ENCODE data around the gene NTHL1. TPM values are rescaled to one million over a fixed set of nuclear protein-coding genes. Genes with fewer than 3 reads are reported as not detected.

Gene NTHL1
- total RNA-seq, 1 experiment from 2014 or later = 93.3 TPM

- no peak for TF ChIP-seq IRF1 (CRISPR knock-in tag; IDR thresholded peaks at IDR 0.05)
- TF ChIP-seq NR2C2 (CRISPR knock-in tag; IDR thresholded peaks at IDR 0.05) = no peak
- TF ChIP-seq NFE2L1 (CRISPR knock-in tag; IDR thresholded peaks at IDR 0.05) = no peak
- no peak for TF ChIP-seq NFATC4 (CRISPR knock-in tag; IDR thresholded peaks at IDR 0.05)
- TF ChIP-seq ATF1 (CRISPR knock-in tag; IDR thresholded peaks at IDR 0.05) = no peak
Observed at GRCh38 chr16:2095918-2096582, 48.4 kb upstream of the NTHL1 start (continued).

GRCh38 chr16:2095315-2095853, 47.8 kb upstream of the NTHL1 start:
- ChIA-PET POLR2A (no interaction called here), CTCF (interaction anchor here (0.6 to 1.3 kb wide), 2 partner anchors 45 to 73 kb away, joined by 3 to 4 read pairs; no protein-coding TSS in a partner anchor)
- no peak for DNase-seq (ENCODE audit: low spot score)
- H3K27ac Mint-ChIP-seq = no peak overlapping the region
- no peak overlapping the region for H3K4me3 Mint-ChIP-seq
- H3K27me3 Mint-ChIP-seq (ENCODE audit: low read depth) = no peaks in the 10 kb centered on the region
- H3K4me1 Mint-ChIP-seq = no peaks in the 10 kb centered on the region
- H3K36me3 Mint-ChIP-seq = peaks cover 9% of the 10 kb centered on the region; the same call in 1 of the 2 replicates
- no peaks in the 10 kb centered on the region for H3K9me3 Mint-ChIP-seq
- TF ChIP-seq RELA (CRISPR knock-in tag; IDR thresholded peaks at IDR 0.05; ENCODE audit: borderline replicate concordance) = no peak
- no peak for TF ChIP-seq ZBTB43 (CRISPR knock-in tag; IDR thresholded peaks at IDR 0.05)
- no peak for TF ChIP-seq ZNF423 (CRISPR knock-in tag; IDR thresholded peaks at IDR 0.05)
- no peak for TF ChIP-seq MXD4 (CRISPR knock-in tag; IDR thresholded peaks at IDR 0.05; ENCODE audit: borderline replicate concordance)
- TF ChIP-seq AR (CRISPR knock-in tag; IDR thresholded peaks at IDR 0.05) = no peak
- TF ChIP-seq JAZF1 (CRISPR knock-in tag; IDR thresholded peaks at IDR 0.05) = no peak
- no peak for TF ChIP-seq KAT7 (CRISPR knock-in tag; IDR thresholded peaks at IDR 0.05; ENCODE audit: borderline replicate concordance)
- TF ChIP-seq MYBL2 (CRISPR knock-in tag; IDR thresholded peaks at IDR 0.05) = no peak
- no peak for TF ChIP-seq HMGA2 (CRISPR knock-in tag; IDR thresholded peaks at IDR 0.05)
- no peak for TF ChIP-seq ZNF121 (CRISPR knock-in tag; IDR thresholded peaks at IDR 0.05)
- TF ChIP-seq OVOL2 (CRISPR knock-in tag; IDR thresholded peaks at IDR 0.05; ENCODE audit: borderline replicate concordance) = no peak
- TF ChIP-seq AFF4 (CRISPR knock-in tag; IDR thresholded peaks at IDR 0.05; ENCODE audit: borderline replicate concordance) = no peak
- no peak for TF ChIP-seq IRF1 (CRISPR knock-in tag; IDR thresholded peaks at IDR 0.05)
- no peak for TF ChIP-seq PREB (CRISPR knock-in tag; IDR thresholded peaks at IDR 0.05; ENCODE audit: borderline replicate concordance)
- TF ChIP-seq ZNF281 (CRISPR knock-in tag; IDR thresholded peaks at IDR 0.05) = no peak
- TF ChIP-seq PRRX2 (CRISPR knock-in tag; IDR thresholded peaks at IDR 0.05) = no peak
- TF ChIP-seq ZNF671 (CRISPR knock-in tag; IDR thresholded peaks at IDR 0.05) = no peak
- TF ChIP-seq MAX (CRISPR knock-in tag; IDR thresholded peaks at IDR 0.05) = no peak
- no peak for TF ChIP-seq IRF2 (CRISPR knock-in tag; IDR thresholded peaks at IDR 0.05; ENCODE audit: borderline replicate concordance, low read depth)
- no peak for ATAC-seq
